GM10248 (cell line): Measurements from ENCODE around the gene PARP3.

Source experiments
- CTCF ChIA-PET: fragments of 300-600 bp; sonication (Branson Sonifier 250); formaldehyde crosslinking; extraction: SDS; loops from one replicate; lab custom pipeline; 2021; ENCODE audit warnings: antibody characterized with exemption; lab: Yijun Ruan, JAX
- POLR2A ChIA-PET: fragments of 350-650 bp; sonication (Branson Sonifier 250); formaldehyde crosslinking; extraction: SDS; loops from one replicate; lab custom pipeline; 2020; ENCODE audit warnings: antibody characterized with exemption; lab: Yijun Ruan, JAX
- DNase-seq: peaks from one replicate; pipeline ENCODE4 v3.0.0; 2012; ENCODE audit errors: extremely low spot score
- CTCF ChIP-seq: IDR thresholded peaks from 2 replicates; pipeline ENCODE4 v1.5.1; 2012; ENCODE audit warnings: mild to moderate bottlenecking, low read depth; ENCODE audit errors: extremely low read depth, missing control alignments, control extremely low read depth

The PARP3 gene

GRCh38 chr3:51982352-51982837, 40.2 kb downstream of the PARP3 start:
- POLR2A ChIA-PET, result interaction anchor here (0.6 to 3.4 kb wide), 5 partner anchors 8 to 14 kb away, joined by 3 to 30 read pairs (median 7); partner anchors contain the start of genes ABHD14B and RPL29

GRCh38 chr3:51982838-51983577, 40.8 kb downstream of the PARP3 start, which contains the start of gene ACY1:
TSS of gene ACY1 (plus strand) at chr3:51983535. CDS start at chr3:51984065, 530 bp downstream.
- peak; percentile 95 for DNase-seq
- POLR2A ChIA-PET, result interaction anchor here (0.6 to 3.4 kb wide), 5 partner anchors 8 to 29 kb away, joined by 3 to 30 read pairs (median 7); partner anchors contain the start of genes ABHD14B and RPL29
- no peak for TF ChIP-seq CTCF
- CTCF ChIA-PET, result interaction anchor here (0.8 to 4.6 kb wide), 22 partner anchors 9 to 481 kb away, joined by 3 to 64 read pairs (median 3); partner anchors contain the start of genes ABHD14A, ABHD14B, DUSP7 and PARP3

More at GRCh38 chr3:51982352-51982837, 40.2 kb downstream of the PARP3 start:
- TF ChIP-seq CTCF, result peak; percentile 58
- peak; percentile 76 for DNase-seq
- CTCF ChIA-PET, result interaction anchor here (0.8 to 4.6 kb wide), 20 partner anchors 8 to 480 kb away, joined by 3 to 64 read pairs (median 3); partner anchors contain the start of genes ABHD14A, ABHD14B, DUSP7 and PARP3

GRCh38 chr3:51983578-51984268, 41.6 kb downstream of the PARP3 start:
- CTCF ChIA-PET, result interaction anchor here (0.8 to 4.6 kb wide), 15 partner anchors 9 to 482 kb away, joined by 3 to 64 read pairs (median 6); partner anchors contain the start of genes ABHD14A, ABHD14B, DUSP7 and PARP3
- no peak for TF ChIP-seq CTCF

GRCh38 chr3:51984269-51984647, 42.1 kb downstream of the PARP3 start:
- POLR2A ChIA-PET, result interaction anchor here (2.2 to 3.4 kb wide), 2 partner anchors 9 to 11 kb away, joined by 16 to 30 read pairs; partner anchors contain the start of gene RPL29
- CTCF ChIA-PET, result interaction anchor here (1.2 to 4.6 kb wide), 5 partner anchors 10 to 72 kb away, joined by 3 to 64 read pairs (median 6); partner anchors contain the start of genes ABHD14A, ABHD14B, DUSP7 and RPL29
- DNase-seq, result no peak
- TF ChIP-seq CTCF, result no peak

More at GRCh38 chr3:51983578-51984268, 41.6 kb downstream of the PARP3 start:
- POLR2A ChIA-PET, result interaction anchor here (0.6 to 3.4 kb wide), 3 partner anchors 9 to 22 kb away, joined by 4 to 30 read pairs (median 16); partner anchors contain the start of gene RPL29
- no peak for DNase-seq

GRCh38 chr3:51985063-51985462, 42.9 kb downstream of the PARP3 start:
- POLR2A ChIA-PET, result interaction anchor here (3.4 kb wide), 1 partner anchor 8 kb away, joined by 30 read pairs; no protein-coding TSS in a partner anchor
- no peak for TF ChIP-seq CTCF

More at GRCh38 chr3:51985063-51985462, 42.9 kb downstream of the PARP3 start:
- DNase-seq, result no peak
- CTCF ChIA-PET, result interaction anchor here (1.2 to 4.6 kb wide), 2 partner anchors 9 to 11 kb away, joined by 3 to 64 read pairs; partner anchors contain the start of genes ABHD14A and ABHD14B
